ENCODE measurements around the gene FBXL16.

Gene FBXL16

DNA sequence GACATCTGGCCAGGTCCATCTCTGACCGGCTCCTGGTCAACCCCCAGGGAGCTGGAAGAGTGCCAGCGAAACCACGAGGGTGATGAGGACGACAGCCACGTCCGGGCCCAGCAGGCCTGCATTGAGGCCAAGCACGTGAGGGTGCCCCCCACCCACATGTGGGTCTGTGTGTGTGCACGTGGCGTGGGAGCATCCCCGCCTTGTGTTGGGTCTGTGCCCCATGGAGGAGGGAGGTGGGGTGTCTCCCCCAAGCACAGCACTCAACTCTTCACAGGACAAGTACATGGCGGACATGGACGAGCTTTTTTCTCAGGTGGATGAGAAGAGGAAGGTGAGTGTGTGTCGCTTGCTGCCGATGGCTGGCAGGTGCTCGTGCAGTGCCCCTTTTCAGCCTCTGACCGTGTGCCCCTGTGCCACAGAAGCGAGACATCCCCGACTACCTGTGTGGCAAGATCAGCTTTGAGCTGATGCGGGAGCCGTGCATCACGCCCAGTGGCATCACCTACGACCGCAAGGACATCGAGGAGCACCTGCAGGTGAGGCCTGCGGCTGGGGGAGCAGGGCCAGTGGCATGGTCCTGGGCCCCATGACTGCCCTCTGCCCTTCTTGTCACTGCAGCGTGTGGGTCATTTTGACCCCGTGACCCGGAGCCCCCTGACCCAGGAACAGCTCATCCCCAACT, 23.7 kb downstream of the FBXL16 start (continued):
- TF ChIP-seq ZNF621 (tag by site-specific recombination; IDR thresholded peaks at IDR 0.05) (no peak), IKZF3 (tag by site-specific recombination; IDR thresholded peaks at IDR 0.05) (no peak), ZNF792 (tag by site-specific recombination; IDR thresholded peaks at IDR 0.05) (no peak), KLF9 (tag by site-specific recombination; IDR thresholded peaks at IDR 0.05; ENCODE audit: low read depth) (0 out of 2 replicates have a peak, but pooled peaks have one; percentile 38), ZFHX2 (tag by site-specific recombination; conservative IDR thresholded peaks at IDR 0.05) (peak; percentile 96), ZBTB17 (tag by site-specific recombination; IDR thresholded peaks at IDR 0.05) (peak; percentile 51; the same call in 1 of the 2 replicates), ZBTB21 (tag by site-specific recombination; IDR thresholded peaks at IDR 0.05) (0 out of 2 replicates have a peak, but pooled peaks have one; percentile 50), SP7 (tag by site-specific recombination; IDR thresholded peaks at IDR 0.05) (peak; percentile 8; the same call in 1 of the 2 replicates), MYNN (tag by site-specific recombination; IDR thresholded peaks at IDR 0.05; ENCODE audit: borderline replicate concordance) (no peak), GFI1B (tag by site-specific recombination; IDR thresholded peaks at IDR 0.05) (no peak), WT1 (tag by site-specific recombination; IDR thresholded peaks at IDR 0.05) (peak; percentile 43; the same call in 1 of the 2 replicates), ZNF677 (tag by site-specific recombination; IDR thresholded peaks at IDR 0.05) (no peak), ZNF341 (tag by site-specific recombination; IDR thresholded peaks at IDR 0.05; ENCODE audit: low read depth) (peak; percentile 21), ZNF600 (tag by site-specific recombination; IDR thresholded peaks at IDR 0.05) (0 out of 2 replicates have a peak, but pooled peaks have one; percentile 6), KLF8 (tag by site-specific recombination; IDR thresholded peaks at IDR 0.05) (peak; percentile 75), ZNF514 (tag by site-specific recombination; IDR thresholded peaks at IDR 0.05) (no peak), ZNF660 (tag by site-specific recombination; IDR thresholded peaks at IDR 0.05) (no peak), ZBTB1 (tag by site-specific recombination; IDR thresholded peaks at IDR 0.05) (peak; percentile 23; the same call in 1 of the 2 replicates), ZIC2 (tag by site-specific recombination; IDR thresholded peaks at IDR 0.05) (peak; percentile 88), ZNF629 (tag by site-specific recombination; IDR thresholded peaks at IDR 0.05) (no peak)
- TF ChIP-seq, protein P1, sequence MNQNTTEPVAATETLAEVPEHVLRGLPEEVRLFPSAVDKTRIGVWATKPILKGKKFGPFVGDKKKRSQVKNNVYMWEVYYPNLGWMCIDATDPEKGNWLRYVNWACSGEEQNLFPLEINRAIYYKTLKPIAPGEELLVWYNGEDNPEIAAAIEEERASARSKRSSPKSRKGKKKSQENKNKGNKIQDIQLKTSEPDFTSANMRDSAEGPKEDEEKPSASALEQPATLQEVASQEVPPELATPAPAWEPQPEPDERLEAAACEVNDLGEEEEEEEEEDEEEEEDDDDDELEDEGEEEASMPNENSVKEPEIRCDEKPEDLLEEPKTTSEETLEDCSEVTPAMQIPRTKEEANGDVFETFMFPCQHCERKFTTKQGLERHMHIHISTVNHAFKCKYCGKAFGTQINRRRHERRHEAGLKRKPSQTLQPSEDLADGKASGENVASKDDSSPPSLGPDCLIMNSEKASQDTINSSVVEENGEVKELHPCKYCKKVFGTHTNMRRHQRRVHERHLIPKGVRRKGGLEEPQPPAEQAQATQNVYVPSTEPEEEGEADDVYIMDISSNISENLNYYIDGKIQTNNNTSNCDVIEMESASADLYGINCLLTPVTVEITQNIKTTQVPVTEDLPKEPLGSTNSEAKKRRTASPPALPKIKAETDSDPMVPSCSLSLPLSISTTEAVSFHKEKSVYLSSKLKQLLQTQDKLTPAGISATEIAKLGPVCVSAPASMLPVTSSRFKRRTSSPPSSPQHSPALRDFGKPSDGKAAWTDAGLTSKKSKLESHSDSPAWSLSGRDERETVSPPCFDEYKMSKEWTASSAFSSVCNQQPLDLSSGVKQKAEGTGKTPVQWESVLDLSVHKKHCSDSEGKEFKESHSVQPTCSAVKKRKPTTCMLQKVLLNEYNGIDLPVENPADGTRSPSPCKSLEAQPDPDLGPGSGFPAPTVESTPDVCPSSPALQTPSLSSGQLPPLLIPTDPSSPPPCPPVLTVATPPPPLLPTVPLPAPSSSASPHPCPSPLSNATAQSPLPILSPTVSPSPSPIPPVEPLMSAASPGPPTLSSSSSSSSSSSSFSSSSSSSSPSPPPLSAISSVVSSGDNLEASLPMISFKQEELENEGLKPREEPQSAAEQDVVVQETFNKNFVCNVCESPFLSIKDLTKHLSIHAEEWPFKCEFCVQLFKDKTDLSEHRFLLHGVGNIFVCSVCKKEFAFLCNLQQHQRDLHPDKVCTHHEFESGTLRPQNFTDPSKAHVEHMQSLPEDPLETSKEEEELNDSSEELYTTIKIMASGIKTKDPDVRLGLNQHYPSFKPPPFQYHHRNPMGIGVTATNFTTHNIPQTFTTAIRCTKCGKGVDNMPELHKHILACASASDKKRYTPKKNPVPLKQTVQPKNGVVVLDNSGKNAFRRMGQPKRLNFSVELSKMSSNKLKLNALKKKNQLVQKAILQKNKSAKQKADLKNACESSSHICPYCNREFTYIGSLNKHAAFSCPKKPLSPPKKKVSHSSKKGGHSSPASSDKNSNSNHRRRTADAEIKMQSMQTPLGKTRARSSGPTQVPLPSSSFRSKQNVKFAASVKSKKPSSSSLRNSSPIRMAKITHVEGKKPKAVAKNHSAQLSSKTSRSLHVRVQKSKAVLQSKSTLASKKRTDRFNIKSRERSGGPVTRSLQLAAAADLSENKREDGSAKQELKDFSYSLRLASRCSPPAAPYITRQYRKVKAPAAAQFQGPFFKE (tag by site-specific recombination; IDR thresholded peaks at IDR 0.05; ENCODE audit: borderline replicate concordance) = no peak
- TF ChIP-seq, protein P2, sequence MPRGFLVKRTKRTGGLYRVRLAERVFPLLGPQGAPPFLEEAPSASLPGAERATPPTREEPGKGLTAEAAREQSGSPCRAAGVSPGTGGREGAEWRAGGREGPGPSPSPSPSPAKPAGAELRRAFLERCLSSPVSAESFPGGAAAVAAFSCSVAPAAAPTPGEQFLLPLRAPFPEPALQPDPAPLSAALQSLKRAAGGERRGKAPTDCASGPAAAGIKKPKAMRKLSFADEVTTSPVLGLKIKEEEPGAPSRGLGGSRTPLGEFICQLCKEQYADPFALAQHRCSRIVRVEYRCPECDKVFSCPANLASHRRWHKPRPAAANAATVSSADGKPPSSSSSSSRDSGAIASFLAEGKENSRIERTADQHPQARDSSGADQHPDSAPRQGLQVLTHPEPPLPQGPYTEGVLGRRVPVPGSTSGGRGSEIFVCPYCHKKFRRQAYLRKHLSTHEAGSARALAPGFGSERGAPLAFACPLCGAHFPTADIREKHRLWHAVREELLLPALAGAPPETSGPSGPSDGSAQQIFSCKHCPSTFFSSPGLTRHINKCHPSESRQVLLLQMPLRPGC (tag by site-specific recombination; IDR thresholded peaks at IDR 0.05) = 0 out of 2 replicates have a peak, but pooled peaks have one; percentile 41
- TF ChIP-seq, protein P3, sequence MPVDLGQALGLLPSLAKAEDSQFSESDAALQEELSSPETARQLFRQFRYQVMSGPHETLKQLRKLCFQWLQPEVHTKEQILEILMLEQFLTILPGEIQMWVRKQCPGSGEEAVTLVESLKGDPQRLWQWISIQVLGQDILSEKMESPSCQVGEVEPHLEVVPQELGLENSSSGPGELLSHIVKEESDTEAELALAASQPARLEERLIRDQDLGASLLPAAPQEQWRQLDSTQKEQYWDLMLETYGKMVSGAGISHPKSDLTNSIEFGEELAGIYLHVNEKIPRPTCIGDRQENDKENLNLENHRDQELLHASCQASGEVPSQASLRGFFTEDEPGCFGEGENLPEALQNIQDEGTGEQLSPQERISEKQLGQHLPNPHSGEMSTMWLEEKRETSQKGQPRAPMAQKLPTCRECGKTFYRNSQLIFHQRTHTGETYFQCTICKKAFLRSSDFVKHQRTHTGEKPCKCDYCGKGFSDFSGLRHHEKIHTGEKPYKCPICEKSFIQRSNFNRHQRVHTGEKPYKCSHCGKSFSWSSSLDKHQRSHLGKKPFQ (tag by site-specific recombination; IDR thresholded peaks at IDR 0.05) = peak; percentile 11; the same call in 1 of the 2 replicates
- TF ChIP-seq, protein P4, sequence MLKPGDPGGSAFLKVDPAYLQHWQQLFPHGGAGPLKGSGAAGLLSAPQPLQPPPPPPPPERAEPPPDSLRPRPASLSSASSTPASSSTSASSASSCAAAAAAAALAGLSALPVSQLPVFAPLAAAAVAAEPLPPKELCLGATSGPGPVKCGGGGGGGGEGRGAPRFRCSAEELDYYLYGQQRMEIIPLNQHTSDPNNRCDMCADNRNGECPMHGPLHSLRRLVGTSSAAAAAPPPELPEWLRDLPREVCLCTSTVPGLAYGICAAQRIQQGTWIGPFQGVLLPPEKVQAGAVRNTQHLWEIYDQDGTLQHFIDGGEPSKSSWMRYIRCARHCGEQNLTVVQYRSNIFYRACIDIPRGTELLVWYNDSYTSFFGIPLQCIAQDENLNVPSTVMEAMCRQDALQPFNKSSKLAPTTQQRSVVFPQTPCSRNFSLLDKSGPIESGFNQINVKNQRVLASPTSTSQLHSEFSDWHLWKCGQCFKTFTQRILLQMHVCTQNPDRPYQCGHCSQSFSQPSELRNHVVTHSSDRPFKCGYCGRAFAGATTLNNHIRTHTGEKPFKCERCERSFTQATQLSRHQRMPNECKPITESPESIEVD (tag by site-specific recombination; IDR thresholded peaks at IDR 0.05) = no peak

All from HEK293 (cell line).